Stimulated activated CD4-positive, alpha-beta T cell treated with anti-CD3 and anti-CD28 coated beads, Interleukin-2, amount 100 ng/mL, for 48 hours (primary cell): ENCODE data around the gene LRRC2.
"Not testable (repeated sequence)": the region's sequence is repeated elsewhere in the genome, so short reads cannot be mapped to it uniquely, and the experiment has no call there.

Source experiments
- DNase-seq, 2 donors: peaks; one replicate each; pipeline ENCODE4 v3.0.0-alpha.2; 2020

The LRRC2 gene

GRCh38 chr3:46566040-46566641 lies at the start of gene LRRC2:
Gene LRRC2 (minus strand): TSS chr3:46566302. CDS start chr3:46551591, 14,711 bp downstream.
- no peak for DNase-seq

GRCh38 chr3:46615050-46615775 lies 49.1 kb upstream of the LRRC2 start:
- DNase-seq: no peak

- no peak for DNase-seq
Measured at GRCh38 chr3:46614431-46614830, 48.3 kb upstream of the LRRC2 start.

- DNase-seq: no peak
Measured at GRCh38 chr3:46613313-46614005, 47.4 kb upstream of the LRRC2 start.

GRCh38 chr3:46612324-46612723 lies 46.2 kb upstream of the LRRC2 start, which contains the start of gene FAM240A:
Gene FAM240A (plus strand): TSS chr3:46612525. CDS start chr3:46612684, 159 bp downstream.
- no peak for DNase-seq

- DNase-seq: no peak
Measured at GRCh38 chr3:46609944-46610722, 44.0 kb upstream of the LRRC2 start.

GRCh38 chr3:46609212-46609721 lies 43.2 kb upstream of the LRRC2 start:
- DNase-seq: no peak

- DNase-seq: no peak
Measured at GRCh38 chr3:46607603-46608028, 41.5 kb upstream of the LRRC2 start.

- DNase-seq: no peak
Measured at GRCh38 chr3:46604127-46604526, 38.0 kb upstream of the LRRC2 start.

GRCh38 chr3:46603446-46604046 lies 37.4 kb upstream of the LRRC2 start:
- DNase-seq: no peak

- DNase-seq: no peak
Measured at GRCh38 chr3:46599590-46599989, 33.5 kb upstream of the LRRC2 start.

GRCh38 chr3:46595819-46596314 lies 29.8 kb upstream of the LRRC2 start:
- no peak for DNase-seq

GRCh38 chr3:46594723-46595122 lies 28.6 kb upstream of the LRRC2 start:
- no peak for DNase-seq

GRCh38 chr3:46593979-46594378 lies 27.9 kb upstream of the LRRC2 start:
- no peak for DNase-seq

GRCh38 chr3:46593274-46593862 lies 27.3 kb upstream of the LRRC2 start:
- no peak for DNase-seq

- not testable (repeated sequence) for DNase-seq
Measured at GRCh38 chr3:46587268-46587667, 21.2 kb upstream of the LRRC2 start.

- no peak for DNase-seq
Measured at GRCh38 chr3:46586738-46587246, 20.7 kb upstream of the LRRC2 start.

- DNase-seq: no peak
Measured at GRCh38 chr3:46585799-46586693, 19.9 kb upstream of the LRRC2 start.

- no peak for DNase-seq
Measured at GRCh38 chr3:46584598-46585467, 18.7 kb upstream of the LRRC2 start.
